HG03521 (cell line): ENCODE measurements around the gene VSIG8.

Experiments used
- ATAC-seq: cut with Tn5 transposase; IDR thresholded peaks from one replicate; pipeline ENCODE4 v1.9.1; 2021; ENCODE audit warnings: mild to moderate bottlenecking, moderate library complexity; ENCODE audit not compliant: unreplicated experiment

Gene VSIG8

GRCh38 chr1:159884296-159884695 lies 21.8 kb upstream of the VSIG8 start:
- no peak for ATAC-seq

- no peak for ATAC-seq
These were observed 20.7 kb upstream of the VSIG8 start for GRCh38 chr1:159883134-159883533.

GRCh38 chr1:159882527-159882862 lies 20.0 kb upstream of the VSIG8 start:
- no peak for ATAC-seq

GRCh38 chr1:159881622-159882526 lies 19.4 kb upstream of the VSIG8 start:
- ATAC-seq: no peak

GRCh38 chr1:159880430-159880829 lies 18.0 kb upstream of the VSIG8 start:
- ATAC-seq: no peak

GRCh38 chr1:159879977-159880376 lies 17.5 kb upstream of the VSIG8 start:
- ATAC-seq: no peak

- no peak for ATAC-seq
These were observed 16.7 kb upstream of the VSIG8 start for GRCh38 chr1:159879136-159879535.

- ATAC-seq: no peak
These were observed 15.4 kb upstream of the VSIG8 start for GRCh38 chr1:159877695-159878444.

- ATAC-seq: no peak
These were observed 11.2 kb upstream of the VSIG8 start for GRCh38 chr1:159873530-159874143.

GRCh38 chr1:159872891-159873290 lies 10.4 kb upstream of the VSIG8 start:
- no peak for ATAC-seq

GRCh38 chr1:159870704-159871103 lies 8.2 kb upstream of the VSIG8 start:
- no peak for ATAC-seq

- ATAC-seq: no peak
These were observed 7.2 kb upstream of the VSIG8 start for GRCh38 chr1:159869607-159870006.

- no peak for ATAC-seq
These were observed 6.7 kb upstream of the VSIG8 start for GRCh38 chr1:159869173-159869572.

GRCh38 chr1:159868766-159869165 lies 6.3 kb upstream of the VSIG8 start:
- ATAC-seq: no peak

GRCh38 chr1:159867664-159868026 lies 5.2 kb upstream of the VSIG8 start:
- ATAC-seq: no peak

GRCh38 chr1:159866905-159867663 lies 4.6 kb upstream of the VSIG8 start:
- ATAC-seq: no peak

GRCh38 chr1:159866066-159866465 lies 3.6 kb upstream of the VSIG8 start:
- ATAC-seq: no peak

- no peak for ATAC-seq
These were observed 1.8 kb upstream of the VSIG8 start for GRCh38 chr1:159864262-159864661.

- no peak for ATAC-seq
These were observed 426 bp downstream of the VSIG8 start for GRCh38 chr1:159862031-159862430.

GRCh38 chr1:159861218-159861617 lies 1.2 kb downstream of the VSIG8 start:
- ATAC-seq: no peak

- ATAC-seq: no peak
These were observed 2.0 kb downstream of the VSIG8 start for GRCh38 chr1:159860456-159860855.
